Mesothelial cell of epicardium (in vitro differentiated cells): ENCODE measurements around the gene KRT34. TPM values are rescaled to one million over a fixed set of nuclear protein-coding genes. Genes with fewer than 3 reads are reported as not detected.

Source experiments
- DNase-seq, 2 experiments: peaks; one replicate each; pipeline ENCODE4 v3.0.0; 2021; ENCODE audit warnings: low spot score in 2 of 2; ENCODE audit not compliant: unreplicated experiment in 2 of 2
- H3K27ac Mint-ChIP-seq: 2 replicates; pipeline ENCODE4 v1.8.0; 2021; ENCODE audit warnings: mixed read lengths
- H3K27me3 Mint-ChIP-seq: 2 replicates; pipeline ENCODE4 v1.8.0; 2021; ENCODE audit warnings: low read depth, mixed read lengths
- H3K36me3 Mint-ChIP-seq: 2 replicates; pipeline ENCODE4 v1.8.0; 2021; ENCODE audit warnings: mixed read lengths
- H3K4me1 Mint-ChIP-seq: 2 replicates; pipeline ENCODE4 v1.8.0; 2021; ENCODE audit warnings: mixed read lengths
- H3K4me3 Mint-ChIP-seq: 2 replicates; pipeline ENCODE4 v1.8.0; 2021; ENCODE audit warnings: mild to moderate bottlenecking, moderate library complexity, mixed read lengths
- H3K9me3 Mint-ChIP-seq: 2 replicates; pipeline ENCODE4 v1.8.0; 2021; ENCODE audit warnings: mixed read lengths
- CTCF ChIP-seq: fragments of 200-600 bp; sonication (generic); IDR thresholded peaks from one replicate; pipeline ENCODE4 v1.5.0; 2021; ENCODE audit warnings: antibody characterized with exemption; ENCODE audit not compliant: unreplicated experiment
- total RNA-seq: library from RNA; stranded (reverse); gene quantifications from 3 replicates; pipeline ENCODE4 v1.2.1, GENCODE V29; 2021

KRT34 gene
- total RNA-seq, 1 donor from 2014 or later, result not detected

- no peak for TF ChIP-seq CTCF
- Mint-ChIP-seq H3K4me1 (peaks cover 53% of the 10 kb centered on the region), H3K27ac (no peak overlapping the region), H3K36me3 (no peaks in the 10 kb centered on the region), H3K27me3 (no peaks in the 10 kb centered on the region), H3K4me3 (no peak overlapping the region), H3K9me3 (no peaks in the 10 kb centered on the region)
- no peak for DNase-seq
Observed at GRCh38 chr17:41417127-41417526, 35.0 kb upstream of the KRT34 start.

- Mint-ChIP-seq H3K9me3 (no peaks in the 10 kb centered on the region), H3K4me1 (peaks cover 48% of the 10 kb centered on the region), H3K27ac (peak overlapping the region; percentile 35), H3K27me3 (no peaks in the 10 kb centered on the region), H3K36me3 (no peaks in the 10 kb centered on the region), H3K4me3 (no peak overlapping the region)
- DNase-seq, result no peak
- no peak for TF ChIP-seq CTCF
Observed at GRCh38 chr17:41416479-41416878, 34.4 kb upstream of the KRT34 start.

- Mint-ChIP-seq H3K4me1 (peaks cover 42% of the 10 kb centered on the region), H3K27ac (peak overlapping the region; percentile 35), H3K27me3 (no peaks in the 10 kb centered on the region), H3K36me3 (no peaks in the 10 kb centered on the region), H3K4me3 (no peak overlapping the region), H3K9me3 (no peaks in the 10 kb centered on the region)
- no peak for TF ChIP-seq CTCF
- DNase-seq, result no peak
Observed at GRCh38 chr17:41415833-41416335, 33.8 kb upstream of the KRT34 start.

- no peak for DNase-seq
- Mint-ChIP-seq H3K36me3 (no peaks in the 10 kb centered on the region), H3K4me3 (no peak overlapping the region), H3K4me1 (peaks cover 38% of the 10 kb centered on the region), H3K27me3 (no peaks in the 10 kb centered on the region), H3K9me3 (no peaks in the 10 kb centered on the region), H3K27ac (no peak overlapping the region)
- no peak for TF ChIP-seq CTCF
Observed at GRCh38 chr17:41415411-41415810, 33.3 kb upstream of the KRT34 start.

GRCh38 chr17:41413982-41414381 is 31.9 kb upstream of the KRT34 start:
- no peaks in the 10 kb centered on the region for H3K27me3 Mint-ChIP-seq
- no peak overlapping the region for H3K4me3 Mint-ChIP-seq
- no peak for DNase-seq
- H3K27ac Mint-ChIP-seq, result no peak overlapping the region
- H3K36me3 Mint-ChIP-seq, result no peaks in the 10 kb centered on the region
- H3K9me3 Mint-ChIP-seq, result no peaks in the 10 kb centered on the region
- no peak for TF ChIP-seq CTCF
- H3K4me1 Mint-ChIP-seq, result peaks cover 35% of the 10 kb centered on the region
